Parathyroid adenoma (tissue), 2 donors: Measurements from ENCODE around the gene P2RX2.

Source experiments
- H2AFZ ChIP-seq: fragments of 300-600 bp; sonication (generic); one replicate; pipeline ENCODE4 v1.7.0; 2017; ENCODE audit warnings: antibody characterized with exemption, mild to moderate bottlenecking
- H3K27ac ChIP-seq: fragments of 300-600 bp; sonication (generic); one replicate; pipeline ENCODE4 v1.7.0; 2017
- H3K27me3 ChIP-seq: fragments of 300-600 bp; sonication (generic); one replicate; pipeline ENCODE4 v1.7.0; 2017; ENCODE audit warnings: low read length; ENCODE audit not compliant: control insufficient read depth, insufficient read depth
- H3K36me3 ChIP-seq: fragments of 300-600 bp; sonication (generic); one replicate; pipeline ENCODE4 v1.7.0; 2017; ENCODE audit warnings: low read length; ENCODE audit not compliant: control insufficient read depth, insufficient read depth
- H3K4me1 ChIP-seq: fragments of 300-600 bp; sonication (generic); one replicate; pipeline ENCODE4 v1.7.0; 2017; ENCODE audit warnings: control low read depth
- H3K4me2 ChIP-seq: fragments of 300-600 bp; sonication (generic); one replicate; pipeline ENCODE4 v1.7.0; 2017; ENCODE audit warnings: low read length
- H3K4me3 ChIP-seq: fragments of 300-600 bp; sonication (generic); one replicate; pipeline ENCODE4 v1.7.0; 2017; ENCODE audit warnings: low read depth, low read length
- H3K79me2 ChIP-seq: fragments of 300-600 bp; sonication (generic); one replicate; pipeline ENCODE4 v1.7.0; 2017; ENCODE audit warnings: control low read depth
- H3K9ac ChIP-seq: fragments of 300-600 bp; sonication (generic); one replicate; pipeline ENCODE4 v1.7.0; 2017; ENCODE audit warnings: mild to moderate bottlenecking
- H3K9me3 ChIP-seq: fragments of 300-600 bp; sonication (generic); one replicate; pipeline ENCODE4 v1.7.0; 2017; ENCODE audit warnings: low read length; ENCODE audit not compliant: control insufficient read depth
- CTCF ChIP-seq: fragments of 300-600 bp; sonication (generic); IDR thresholded peaks from one replicate; pipeline ENCODE4 v1.7.0; 2017; ENCODE audit warnings: antibody characterized with exemption, mild to moderate bottlenecking
- donor health status: primary hyperparathyroidism.

The P2RX2 gene

DNA sequence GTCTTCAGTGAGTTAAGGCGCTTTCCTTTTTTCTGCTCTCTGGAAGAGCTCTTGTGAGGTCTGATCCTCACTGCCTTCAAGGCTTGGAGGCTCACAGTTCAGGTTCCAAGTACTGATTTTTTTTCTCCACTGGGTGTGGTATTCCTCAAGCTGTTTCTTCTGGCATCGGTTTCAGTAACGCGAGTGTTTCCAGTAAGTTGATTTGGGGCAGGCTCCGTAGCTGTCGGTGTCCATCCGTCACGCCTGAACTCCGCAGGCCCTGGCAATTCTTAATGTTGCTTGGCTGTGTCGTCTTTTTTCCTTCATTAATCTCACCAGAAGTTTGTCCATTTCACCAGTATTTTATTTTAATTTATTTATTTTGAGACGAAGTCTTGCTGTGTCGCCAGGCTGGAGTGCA, 38.8 kb upstream of the P2RX2 start:
- Histone ChIP-seq H3K9ac (no peak overlapping the region), H3K4me2 (no peak overlapping the region), H3K9me3 (no peaks in the 10 kb centered on the region), H3K4me1 (no peaks in the 10 kb centered on the region), H3K4me3 (no peak overlapping the region), H2AFZ (no peak overlapping the region), H3K79me2 (no peaks in the 10 kb centered on the region), H3K36me3 (no peaks in the 10 kb centered on the region), H3K27me3 (no peaks in the 10 kb centered on the region), H3K27ac (no peak overlapping the region)
- no peak for TF ChIP-seq CTCF

DNA sequence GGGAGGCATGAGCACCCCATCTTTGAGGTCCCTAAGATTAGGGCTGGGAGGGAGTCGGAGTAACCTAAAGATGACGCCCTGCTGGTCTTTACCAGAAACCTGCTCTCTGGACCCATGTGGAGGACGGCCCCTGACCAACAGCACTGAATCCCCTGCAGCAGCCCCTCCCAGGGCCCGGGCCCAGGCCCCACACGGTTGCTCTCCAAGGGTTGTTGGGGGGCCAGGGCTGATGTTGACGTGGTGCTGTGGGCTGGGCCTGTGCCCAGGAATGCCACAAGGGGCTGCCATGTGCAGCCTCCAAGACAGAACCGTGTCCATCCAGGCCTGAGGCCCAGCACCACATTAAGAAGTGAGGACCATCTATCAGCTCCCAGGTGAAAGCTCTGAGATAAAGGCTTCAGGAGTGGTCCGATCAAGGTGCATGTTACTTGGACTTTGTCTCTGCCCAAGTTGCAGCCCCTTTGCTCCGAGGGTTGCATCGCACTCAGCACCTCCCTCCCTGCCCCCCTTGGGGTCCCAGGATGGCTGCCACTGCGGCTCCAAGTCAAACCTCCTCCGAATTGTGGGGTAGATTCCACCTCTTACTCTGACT, 37.8 kb upstream of the P2RX2 start:
- TF ChIP-seq CTCF: no peak
- Histone ChIP-seq H3K27me3 (no peaks in the 10 kb centered on the region), H2AFZ (no peak overlapping the region), H3K79me2 (no peaks in the 10 kb centered on the region), H3K4me2 (no peak overlapping the region), H3K27ac (no peak overlapping the region), H3K36me3 (no peaks in the 10 kb centered on the region), H3K9ac (no peak overlapping the region), H3K4me1 (no peaks in the 10 kb centered on the region), H3K9me3 (no peaks in the 10 kb centered on the region), H3K4me3 (no peak overlapping the region)

- Histone ChIP-seq H2AFZ (no peak overlapping the region), H3K4me1 (no peaks in the 10 kb centered on the region), H3K27ac (no peak overlapping the region), H3K36me3 (no peaks in the 10 kb centered on the region), H3K27me3 (no peaks in the 10 kb centered on the region), H3K79me2 (no peaks in the 10 kb centered on the region), H3K4me2 (no peak overlapping the region), H3K4me3 (no peak overlapping the region), H3K9me3 (no peaks in the 10 kb centered on the region), H3K9ac (no peak overlapping the region)
- TF ChIP-seq CTCF: no peak
Measured at GRCh38 chr12:132581348-132582057, 37.1 kb upstream of the P2RX2 start.

DNA sequence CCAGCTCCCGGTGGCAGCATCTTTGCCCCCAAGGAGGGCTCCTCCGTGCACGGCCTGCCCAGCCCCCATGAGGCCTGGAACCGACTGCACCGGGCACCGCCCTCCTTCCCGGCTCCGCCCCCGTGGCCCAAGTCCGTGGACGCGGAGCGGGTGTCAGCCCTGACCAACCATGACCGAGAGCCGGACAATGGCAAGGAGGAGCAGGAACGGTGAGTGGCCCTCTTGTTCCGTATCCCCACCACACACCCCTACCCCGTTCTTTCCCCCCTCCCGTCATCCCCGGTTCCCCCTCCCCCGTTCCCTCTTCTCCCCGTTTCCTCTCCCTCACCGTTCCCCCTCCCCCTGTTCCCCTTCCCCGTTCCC, 36.5 kb upstream of the P2RX2 start:
- Histone ChIP-seq H3K9me3 (no peaks in the 10 kb centered on the region), H3K4me3 (no peak overlapping the region), H3K27ac (no peak overlapping the region), H3K27me3 (no peaks in the 10 kb centered on the region), H3K79me2 (no peaks in the 10 kb centered on the region), H3K4me2 (no peak overlapping the region), H3K36me3 (no peaks in the 10 kb centered on the region), H3K4me1 (no peaks in the 10 kb centered on the region), H2AFZ (no peak overlapping the region), H3K9ac (no peak overlapping the region)
- TF ChIP-seq CTCF: no peak
